HG03432 (cell line): ENCODE measurements around the gene ICAM4.
A peak's percentile ranks its signal among the peaks of the same experiment; 100 is the strongest.
"Not testable (repeated sequence)": the region's sequence is repeated elsewhere in the genome, so short reads cannot be mapped to it uniquely, and the experiment has no call there.

Experiments used
- ATAC-seq: cut with Tn5 transposase; IDR thresholded peaks from one replicate; pipeline ENCODE4 v1.9.1; 2021; ENCODE audit warnings: mild to moderate bottlenecking, moderate library complexity; ENCODE audit not compliant: unreplicated experiment

Gene ICAM4

GRCh38 chr19:10286803-10287737, at the start of gene ICAM4:
TSS of gene ICAM4 (plus strand) at chr19:10286955. CDS start at chr19:10287013, 58 bp downstream.
- ATAC-seq, result peak; percentile 32

- no peak for ATAC-seq
Observed at GRCh38 chr19:10237702-10238101, 49.1 kb upstream of the ICAM4 start.

- no peak for ATAC-seq
Observed at GRCh38 chr19:10238172-10238783, 48.5 kb upstream of the ICAM4 start.

- ATAC-seq, result not testable (repeated sequence)
Observed at GRCh38 chr19:10241826-10242449, 44.8 kb upstream of the ICAM4 start.

- ATAC-seq, result no peak
Observed at GRCh38 chr19:10243606-10244005, 43.1 kb upstream of the ICAM4 start.

- no peak for ATAC-seq
Observed at GRCh38 chr19:10245189-10245939, 41.4 kb upstream of the ICAM4 start.

GRCh38 chr19:10246511-10246910, 40.2 kb upstream of the ICAM4 start:
- ATAC-seq, result no peak

GRCh38 chr19:10251792-10252694, 34.7 kb upstream of the ICAM4 start, which contains the start of gene MRPL4:
TSS of gene MRPL4 (plus strand) at chr19:10252214. CDS start at chr19:10252254, 40 bp downstream.
- peak; percentile 79 for ATAC-seq

GRCh38 chr19:10252707-10253106, 34.0 kb upstream of the ICAM4 start:
- no peak for ATAC-seq

GRCh38 chr19:10254244-10254643, 32.5 kb upstream of the ICAM4 start:
- ATAC-seq, result no peak

- no peak for ATAC-seq
Observed at GRCh38 chr19:10255358-10255757, 31.4 kb upstream of the ICAM4 start.

GRCh38 chr19:10256551-10256950, 30.2 kb upstream of the ICAM4 start:
- no peak for ATAC-seq

GRCh38 chr19:10256970-10257615, 29.7 kb upstream of the ICAM4 start:
- ATAC-seq, result no peak

- ATAC-seq, result no peak
Observed at GRCh38 chr19:10258080-10258710, 28.6 kb upstream of the ICAM4 start.

- ATAC-seq, result no peak
Observed at GRCh38 chr19:10259162-10259905, 27.4 kb upstream of the ICAM4 start.

- no peak for ATAC-seq
Observed at GRCh38 chr19:10260141-10260584, 26.6 kb upstream of the ICAM4 start.

GRCh38 chr19:10262771-10263170, 24.0 kb upstream of the ICAM4 start:
- ATAC-seq, result no peak

- ATAC-seq, result no peak
Observed at GRCh38 chr19:10266706-10267105, 20.0 kb upstream of the ICAM4 start.
